ENCODE measurements around the gene WBP2.

DNA sequence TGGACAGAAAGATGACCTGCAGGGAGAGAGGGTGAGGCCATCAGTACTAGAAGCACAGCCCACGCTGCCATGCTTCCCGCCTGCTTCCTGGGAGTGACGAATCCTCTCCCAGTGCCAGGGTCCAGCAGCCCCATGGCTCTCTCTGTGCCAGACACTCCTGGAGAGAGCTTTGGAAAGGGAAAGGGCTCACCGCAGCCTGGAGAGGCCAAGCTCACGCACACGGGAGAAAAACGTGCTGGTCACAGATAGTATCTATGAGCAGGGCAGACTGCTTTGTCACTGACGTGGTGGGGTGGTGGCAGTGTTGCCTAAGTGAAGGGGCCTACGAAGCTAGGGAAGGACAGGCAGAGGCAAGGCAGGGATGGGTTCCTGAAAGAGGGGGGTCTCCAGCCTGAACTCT is 5.4 kb downstream of the WBP2 start:
- TF ChIP-seq BRCA1 (IDR thresholded peaks at IDR 0.05; ENCODE audit: low read depth, low read length) (no peak), RFX5 (IDR thresholded peaks at IDR 0.05; ENCODE audit: low read depth, low read length) (no peak), EP300 (IDR thresholded peaks at IDR 0.05; ENCODE audit: borderline replicate concordance in 1 of 2, control insufficient read depth in 1 of 2, low read depth in 2 of 2, low read length in 2 of 2) (no peak), MXI1 (IDR thresholded peaks at IDR 0.05; ENCODE audit: low read depth, low read length) (no peak)
- TF ChIP-seq, protein P1, sequence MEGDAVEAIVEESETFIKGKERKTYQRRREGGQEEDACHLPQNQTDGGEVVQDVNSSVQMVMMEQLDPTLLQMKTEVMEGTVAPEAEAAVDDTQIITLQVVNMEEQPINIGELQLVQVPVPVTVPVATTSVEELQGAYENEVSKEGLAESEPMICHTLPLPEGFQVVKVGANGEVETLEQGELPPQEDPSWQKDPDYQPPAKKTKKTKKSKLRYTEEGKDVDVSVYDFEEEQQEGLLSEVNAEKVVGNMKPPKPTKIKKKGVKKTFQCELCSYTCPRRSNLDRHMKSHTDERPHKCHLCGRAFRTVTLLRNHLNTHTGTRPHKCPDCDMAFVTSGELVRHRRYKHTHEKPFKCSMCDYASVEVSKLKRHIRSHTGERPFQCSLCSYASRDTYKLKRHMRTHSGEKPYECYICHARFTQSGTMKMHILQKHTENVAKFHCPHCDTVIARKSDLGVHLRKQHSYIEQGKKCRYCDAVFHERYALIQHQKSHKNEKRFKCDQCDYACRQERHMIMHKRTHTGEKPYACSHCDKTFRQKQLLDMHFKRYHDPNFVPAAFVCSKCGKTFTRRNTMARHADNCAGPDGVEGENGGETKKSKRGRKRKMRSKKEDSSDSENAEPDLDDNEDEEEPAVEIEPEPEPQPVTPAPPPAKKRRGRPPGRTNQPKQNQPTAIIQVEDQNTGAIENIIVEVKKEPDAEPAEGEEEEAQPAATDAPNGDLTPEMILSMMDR (IDR thresholded peaks at IDR 0.05 in 2 of 3, conservative IDR thresholded peaks at IDR 0.05 in 1 of 3; ENCODE audit: control insufficient read depth in 2 of 3, extremely low read depth in 1 of 3, insufficient read depth in 1 of 3, low read depth in 3 of 3, low read length in 3 of 3), result no peak

Data from GM12878 (cell line).